ENCODE measurements around the gene LUC7L3.
"Not testable (repeated sequence)": the region's sequence is repeated elsewhere in the genome, so short reads cannot be mapped to it uniquely, and the experiment has no call there.

LUC7L3 gene

DNA sequence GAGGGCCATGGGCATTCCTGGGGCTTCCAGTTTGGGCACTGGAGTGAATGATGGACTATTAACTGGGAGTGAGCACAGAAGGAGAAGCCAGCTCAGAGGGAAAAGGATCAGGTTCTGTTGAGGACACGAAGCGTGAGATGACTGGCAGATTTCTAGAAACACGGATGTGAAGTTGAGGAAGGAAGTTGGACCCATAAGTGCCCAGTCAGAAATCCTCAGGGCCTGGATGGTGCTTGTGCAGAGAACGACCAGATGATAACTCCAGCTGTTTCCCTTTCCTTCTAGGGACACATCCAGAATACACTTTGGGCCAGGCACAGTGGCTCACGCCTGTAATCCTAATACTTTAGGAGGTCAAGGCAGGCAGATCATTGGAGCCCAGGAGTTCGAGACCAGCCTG lies 71.2 kb downstream of the LUC7L3 start:
- DNase-seq, result no peak

DNA sequence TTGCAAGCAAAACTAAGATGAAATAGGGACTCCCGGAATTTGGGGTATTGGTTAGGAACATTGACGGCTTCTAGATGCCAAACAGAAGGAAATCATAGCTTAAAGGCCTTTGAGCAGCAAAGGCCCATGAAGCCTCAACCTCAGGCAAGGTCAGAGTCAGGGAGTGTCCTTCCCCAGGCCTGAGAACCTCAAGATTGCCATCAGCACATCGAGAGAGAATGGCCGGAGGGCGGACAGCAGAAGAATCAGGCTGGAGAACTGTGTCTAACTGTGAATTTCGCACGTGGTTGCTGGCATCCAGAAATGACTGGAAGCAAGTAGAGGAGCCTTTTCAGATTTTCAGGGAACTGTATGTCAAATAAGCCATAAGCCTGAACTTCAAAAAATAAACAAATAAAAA lies 72.7 kb downstream of the LUC7L3 start:
- DNase-seq, result no peak

DNA sequence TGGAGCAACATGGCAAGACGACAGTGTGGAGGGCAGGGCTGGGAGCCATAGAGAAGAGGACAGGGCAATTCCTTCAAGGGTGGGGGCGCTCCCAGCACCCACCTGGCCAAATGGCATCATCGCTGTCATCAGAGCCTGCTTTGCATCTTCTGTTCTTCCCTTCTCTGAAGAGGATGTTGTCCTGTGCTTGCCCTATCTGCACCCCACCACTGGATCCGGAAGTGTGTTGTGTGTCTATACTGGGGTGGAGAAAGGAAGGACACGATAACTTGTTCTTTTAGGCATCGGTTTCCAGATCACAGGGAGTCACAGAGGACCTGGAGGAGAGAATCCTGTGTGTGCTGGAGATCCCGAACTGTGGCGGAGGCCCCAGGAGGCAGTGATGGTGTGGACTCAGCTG lies 73.6 kb downstream of the LUC7L3 start:
- DNase-seq, result no peak

DNA sequence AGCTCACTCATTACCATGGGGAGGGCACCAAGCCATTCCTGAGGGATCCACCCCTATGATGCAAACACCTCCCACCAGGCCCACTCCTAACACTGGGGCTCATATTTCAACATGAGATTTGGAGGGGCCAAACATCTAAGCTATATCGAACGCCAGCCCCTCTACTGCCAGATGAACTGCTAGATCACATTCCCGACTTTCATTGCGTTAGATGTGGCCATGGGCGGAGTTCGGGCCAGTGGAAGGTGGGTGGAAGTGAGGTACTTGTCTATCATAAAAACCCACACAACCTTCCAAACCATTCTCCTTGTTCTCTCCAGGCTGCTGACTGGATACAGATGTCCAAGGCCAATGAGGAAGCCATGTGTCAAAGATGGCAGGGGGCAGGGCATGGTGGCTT lies 75.0 kb downstream of the LUC7L3 start:
- DNase-seq, result no peak

DNA sequence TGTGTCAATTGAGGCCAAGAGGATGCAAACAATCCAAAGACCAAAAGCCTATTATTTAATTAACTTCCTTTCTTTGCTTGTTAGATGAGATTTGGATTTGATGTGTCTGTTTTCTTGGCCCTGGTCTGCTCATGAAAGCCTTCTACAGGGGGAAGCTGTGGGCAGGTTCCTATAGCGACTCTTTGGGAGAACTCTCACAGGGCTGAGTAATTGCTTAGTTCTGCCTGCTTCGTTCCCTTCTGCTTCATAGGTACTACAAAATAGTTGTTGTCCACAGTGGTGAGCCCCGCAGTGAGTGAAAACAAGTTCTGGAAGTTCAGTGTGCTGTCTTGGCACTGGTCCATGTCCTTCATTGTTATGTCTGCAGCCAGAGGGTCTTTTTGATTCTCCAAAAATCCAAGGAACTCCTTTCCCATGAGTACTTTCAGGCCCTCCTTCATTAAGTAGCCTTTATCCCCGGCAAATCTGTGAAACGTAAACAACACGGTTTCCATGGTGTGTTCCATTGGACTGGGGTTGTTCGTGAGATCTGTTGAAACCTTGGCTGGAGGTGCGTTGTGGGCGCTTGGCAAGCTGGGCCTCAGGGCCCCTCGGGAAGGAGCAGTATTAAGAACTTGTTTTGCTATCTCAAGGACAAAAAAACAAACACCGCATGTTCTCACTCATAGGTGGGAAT lies 77.9 kb downstream of the LUC7L3 start:
- DNase-seq, result no peak

DNA sequence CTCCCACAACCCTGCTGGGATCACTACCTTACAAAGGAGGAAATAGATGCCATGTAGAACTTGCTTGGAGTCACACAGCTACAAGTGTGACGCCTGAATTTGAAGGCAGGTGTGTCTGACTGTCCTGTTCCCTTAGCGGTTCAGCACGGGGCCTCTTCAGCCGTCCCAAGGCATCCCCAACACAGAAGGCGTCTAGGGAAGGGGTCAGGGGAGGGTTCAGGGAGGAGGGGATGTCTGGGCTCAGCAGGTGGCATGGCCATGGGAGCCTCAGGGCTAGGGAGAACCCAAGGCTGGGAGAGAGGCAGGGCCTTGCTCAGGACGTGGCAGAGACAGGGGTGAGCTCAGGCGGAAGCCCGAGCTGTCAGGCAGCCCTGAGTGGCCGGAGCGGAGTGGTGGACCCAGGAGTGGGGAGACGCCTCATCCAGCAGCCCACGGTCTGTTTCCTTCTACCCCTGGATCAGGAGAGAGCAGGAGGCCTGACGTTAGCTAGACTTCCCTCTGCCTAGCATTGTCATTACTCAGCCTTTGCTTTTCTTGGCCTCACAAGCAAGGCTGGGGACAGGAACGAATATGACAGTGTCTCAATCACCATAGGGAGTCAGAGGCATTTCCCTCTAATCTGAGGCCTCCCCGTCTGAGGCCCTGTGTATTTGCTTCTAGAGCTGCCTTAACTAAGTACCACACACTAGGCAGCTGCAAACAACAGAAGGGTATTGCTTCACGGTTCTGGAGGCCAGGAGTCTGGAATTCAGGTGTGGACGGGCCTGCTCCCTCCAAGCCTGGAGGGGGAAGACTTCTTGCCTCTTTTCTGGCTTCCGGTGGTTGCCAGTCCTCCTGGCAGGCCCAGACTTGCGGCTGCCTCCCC lies 79.3 kb downstream of the LUC7L3 start:
- DNase-seq, result no peak

DNA sequence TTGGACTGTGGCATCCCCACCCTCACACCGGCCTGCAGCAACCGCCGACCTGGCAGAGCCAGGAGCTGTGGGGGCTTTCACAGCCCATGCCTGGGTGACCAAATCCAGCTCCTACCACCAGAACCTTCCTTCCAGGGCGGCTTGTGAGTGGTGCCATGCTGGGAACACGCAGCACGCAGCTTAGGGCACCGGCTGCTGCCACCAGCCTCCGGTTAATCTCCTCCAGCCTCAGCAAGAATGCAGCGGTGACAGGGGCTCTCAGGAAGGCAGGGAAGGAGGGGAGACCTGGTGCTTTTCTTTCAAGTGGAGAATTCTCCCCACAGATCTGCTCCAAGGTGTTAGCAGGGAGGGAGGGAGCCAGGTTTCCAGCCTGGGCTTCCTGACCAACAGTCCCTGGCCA lies 80.2 kb downstream of the LUC7L3 start:
- DNase-seq, result no peak

DNA sequence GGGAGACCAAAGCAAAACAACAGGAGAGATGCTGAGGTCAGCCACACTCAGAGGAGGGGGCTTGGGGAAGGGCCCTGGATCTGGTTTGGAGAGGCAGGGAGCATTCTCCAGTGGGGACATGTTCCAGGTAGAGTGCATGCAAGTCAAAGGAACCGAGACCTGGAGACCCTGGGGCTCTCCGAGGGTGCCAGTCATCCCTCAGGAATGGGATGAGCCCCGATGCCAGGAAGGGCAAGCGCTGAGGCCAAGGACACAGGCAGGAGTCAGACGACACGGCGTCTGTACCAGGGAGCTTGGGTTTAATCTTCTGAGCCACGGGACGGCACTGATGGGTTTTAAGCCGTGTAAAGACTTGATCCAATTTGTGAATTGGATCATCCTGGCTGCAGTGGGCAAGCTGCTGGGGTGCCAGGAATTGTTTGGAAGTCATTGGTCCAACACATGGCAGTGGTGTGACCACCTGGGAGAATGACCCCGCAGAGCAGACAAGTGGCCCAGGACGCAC lies 80.8 kb downstream of the LUC7L3 start:
- no peak for DNase-seq

DNA sequence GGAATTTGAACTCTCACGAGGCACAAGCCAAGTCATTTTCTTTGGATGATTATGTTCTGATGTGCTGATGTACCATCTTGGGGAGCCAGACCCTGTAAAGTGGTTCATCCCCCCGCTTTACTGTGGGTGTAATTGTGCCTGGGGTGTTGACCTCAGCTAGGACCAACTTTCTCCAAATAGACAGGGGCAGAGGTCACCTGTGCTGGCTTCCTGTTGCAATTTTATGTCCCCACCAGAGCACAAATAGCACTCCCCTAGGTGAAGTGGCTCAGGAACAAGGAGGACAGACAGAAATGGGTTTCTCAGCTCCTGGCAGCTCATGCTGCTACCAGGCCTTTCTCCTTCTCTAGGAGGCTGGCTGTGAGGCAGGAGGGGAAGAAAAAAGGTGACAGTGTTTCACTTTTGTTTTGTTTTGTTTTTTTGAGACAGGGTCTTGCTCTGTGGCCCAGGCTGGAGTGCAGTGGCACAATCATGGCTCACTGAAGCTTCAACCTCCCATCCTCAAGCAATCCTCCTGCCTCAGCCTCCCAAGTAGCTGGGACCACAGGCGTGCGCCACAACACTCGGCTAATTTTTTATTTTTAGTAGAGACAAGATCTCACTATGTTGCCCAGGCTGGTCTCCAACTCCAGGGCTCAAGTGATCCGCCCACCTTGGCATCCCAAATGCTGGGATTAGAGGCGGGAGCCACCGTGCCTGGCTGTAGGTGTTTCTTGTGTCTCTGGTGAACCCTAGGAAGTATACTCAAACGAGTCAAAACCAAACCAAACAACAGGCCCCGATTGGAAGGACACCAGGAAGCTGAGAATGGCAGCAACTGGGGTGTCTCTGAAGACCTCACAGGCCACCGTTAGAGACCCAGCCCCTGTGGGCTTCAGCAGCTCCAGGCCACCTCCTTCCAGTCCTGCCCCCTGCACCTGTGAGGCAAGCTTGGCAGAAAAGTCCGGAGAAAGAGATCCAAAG lies 83.5 kb downstream of the LUC7L3 start:
- no peak for DNase-seq

DNA sequence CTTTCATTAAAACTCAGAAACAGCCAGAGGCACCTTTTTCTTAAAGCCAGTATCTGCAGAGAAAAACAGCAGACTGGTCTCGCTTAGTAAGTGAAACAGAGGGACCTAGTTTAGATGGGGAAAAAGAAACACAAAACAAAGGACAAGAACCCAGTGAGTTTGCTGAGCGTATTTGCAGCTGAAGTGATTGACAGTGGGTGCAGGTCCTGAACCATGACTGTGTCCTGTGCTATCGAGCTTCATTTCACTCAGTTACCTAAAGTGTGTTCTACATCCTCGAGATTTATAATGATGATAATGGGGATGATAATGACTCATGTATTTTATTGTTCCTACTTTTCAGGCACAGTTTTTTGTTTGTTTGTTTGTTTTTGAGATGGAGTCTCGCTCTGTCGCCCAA lies 84.3 kb downstream of the LUC7L3 start:
- DNase-seq, result no peak

DNA sequence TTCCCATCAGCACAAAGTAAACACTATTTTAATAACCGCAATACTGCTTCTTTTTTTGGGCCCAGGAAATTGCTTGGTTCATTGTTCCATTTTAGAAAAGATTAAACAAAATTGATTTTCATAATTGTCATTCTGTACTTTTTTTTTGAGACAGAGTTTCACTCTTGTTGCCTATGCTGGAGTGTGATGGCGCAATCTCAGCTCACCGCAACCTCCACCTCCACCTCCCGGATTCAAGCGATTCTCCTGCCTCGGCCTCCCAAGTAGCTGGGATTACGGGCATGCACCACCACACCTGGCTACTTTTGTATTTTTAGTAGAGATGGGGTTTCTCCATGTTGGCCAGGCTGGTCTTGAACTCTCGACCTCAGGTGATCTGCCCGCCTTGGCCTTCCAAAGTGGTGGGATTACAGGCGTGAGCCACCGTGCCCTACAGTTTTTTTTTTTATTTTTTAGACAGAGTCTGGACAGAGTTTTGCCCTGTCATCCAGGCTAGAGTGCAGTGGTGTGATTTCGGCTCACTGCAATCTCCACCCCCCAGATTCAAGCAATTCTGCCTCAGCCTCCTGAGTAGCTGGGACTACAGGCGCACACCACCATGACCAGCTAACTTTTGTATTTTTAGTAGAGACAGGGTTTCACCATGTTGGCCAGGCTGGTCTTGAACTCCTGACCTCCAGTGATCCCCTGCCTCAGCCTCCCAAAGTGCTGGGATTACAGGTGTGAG lies 85.5 kb downstream of the LUC7L3 start:
- not testable (repeated sequence) for DNase-seq

DNA sequence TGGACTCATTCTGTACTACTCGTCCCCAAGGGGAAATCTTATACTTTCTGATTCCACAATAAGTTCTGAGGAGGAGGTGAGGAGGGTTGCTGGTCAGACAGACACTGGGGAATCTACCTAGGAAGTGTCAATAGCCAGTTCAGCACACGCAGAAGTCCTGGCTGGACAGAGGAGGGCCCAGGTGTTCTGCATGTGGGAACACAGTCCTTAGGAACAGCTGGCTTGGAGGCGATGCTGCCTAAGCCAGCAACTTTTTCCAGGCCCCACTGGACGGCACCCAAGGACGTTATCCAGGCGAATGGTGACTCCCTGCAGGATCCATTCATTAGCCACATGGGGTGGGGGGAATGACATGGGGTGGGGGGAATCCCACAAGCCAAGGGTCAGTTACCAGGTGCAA lies 86.1 kb downstream of the LUC7L3 start:
- no peak for DNase-seq
